GM23338 (cell line): ENCODE data around the gene FOXQ1.

Experiments used
- CREB1 ChIP-seq: fragments of 250-450 bp; sonication (Bioruptor Pico); IDR thresholded peaks from 2 replicates; pipeline ENCODE4 v1.5.0; 2020; ENCODE audit warnings: low read depth, mild to moderate bottlenecking, moderate library complexity
- EZH2 ChIP-seq: fragments of 200-600 bp; sonication (generic); IDR thresholded peaks from one replicate; pipeline ENCODE4 v1.8.0; 2017; ENCODE audit warnings: antibody characterized with exemption, mild to moderate bottlenecking, low read depth; ENCODE audit not compliant: unreplicated experiment
- EZH2phosphoT487 ChIP-seq: fragments of 200-600 bp; sonication (generic); IDR thresholded peaks from one replicate; pipeline ENCODE4 v1.8.1; 2018; ENCODE audit warnings: antibody characterized with exemption; ENCODE audit not compliant: unreplicated experiment
- JUNB ChIP-seq: IDR thresholded peaks from one replicate; pipeline ENCODE4 v1.6.1; 2016; ENCODE audit warnings: antibody characterized with exemption; ENCODE audit not compliant: unreplicated experiment
- POLR2AphosphoS5 ChIP-seq: IDR thresholded peaks from 2 replicates; pipeline ENCODE4 v1.6.1; 2016; ENCODE audit warnings: antibody characterized with exemption, low read depth
- ZNF114 ChIP-seq: fragments of 250-450 bp; sonication (Bioruptor Pico); IDR thresholded peaks from 2 replicates; pipeline ENCODE4 v1.5.0; 2020; ENCODE audit warnings: mild to moderate bottlenecking, moderate library complexity
- ZNF331 ChIP-seq: fragments of 250-450 bp; sonication (Bioruptor Pico); IDR thresholded peaks from 2 replicates; pipeline ENCODE4 v1.5.0; 2020; ENCODE audit warnings: low read depth, mild to moderate bottlenecking, moderate library complexity
- TF ChIP-seq, protein P1 (sequence below): IDR thresholded peaks from one replicate; pipeline ENCODE4 v1.6.1; 2018; ENCODE audit warnings: antibody characterized with exemption; ENCODE audit not compliant: unreplicated experiment
- TF ChIP-seq, protein P2 (sequence below), 2 experiments: fragments of 200-600 bp in 1 of 2; sonication (generic) in 1 of 2; conservative IDR thresholded peaks; 2 replicates each; pipeline versions ENCODE4 v1.5.1 to v1.6.1; 2016 to 2017; ENCODE audit warnings: antibody characterized with exemption in 2 of 2, low read depth in 2 of 2, mild to moderate bottlenecking in 2 of 2, moderate library complexity in 1 of 2
- TF ChIP-seq, protein P3 (sequence below): IDR thresholded peaks from 2 replicates; pipeline ENCODE4 v1.6.1; 2016; ENCODE audit warnings: antibody characterized with exemption

DNA sequence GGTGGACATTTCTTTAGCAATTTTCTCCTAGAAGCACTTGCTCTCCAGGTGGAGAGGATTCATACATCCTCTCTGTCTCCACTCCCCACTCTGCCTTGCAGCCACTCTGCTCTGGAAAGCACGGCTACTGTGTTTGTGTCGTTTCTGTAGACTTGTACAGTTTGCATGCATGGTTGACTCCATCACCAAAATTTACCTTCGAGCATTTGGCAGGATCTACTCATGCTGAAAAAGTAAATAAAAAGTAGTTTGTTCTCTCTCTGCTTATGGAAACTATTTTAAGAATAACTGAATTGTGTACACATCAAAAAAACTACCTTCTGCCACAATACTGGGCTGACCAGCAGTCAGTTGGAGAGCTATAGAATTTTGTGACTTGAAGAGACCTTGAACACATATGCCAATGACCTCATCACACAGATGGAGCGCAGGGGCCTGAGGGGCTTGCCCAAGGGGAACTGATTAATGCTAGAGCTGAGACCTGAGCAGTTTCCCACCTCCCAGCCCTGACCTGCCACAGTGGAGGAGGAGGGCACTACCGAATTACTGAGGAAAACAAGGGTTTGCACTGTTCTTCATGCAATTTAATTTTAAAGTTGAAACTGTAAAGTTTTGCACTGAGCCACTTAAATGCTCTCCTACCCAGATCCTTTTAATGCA lies 33.7 kb upstream of the FOXQ1 start:
- TF ChIP-seq EZH2phosphoT487 (no peak), EZH2 (no peak), POLR2AphosphoS5 (no peak), ZNF331 (no peak), JUNB (no peak), ZNF114 (no peak), CREB1 (CRISPR knock-in tag) (no peak)
- TF ChIP-seq, protein P1, sequence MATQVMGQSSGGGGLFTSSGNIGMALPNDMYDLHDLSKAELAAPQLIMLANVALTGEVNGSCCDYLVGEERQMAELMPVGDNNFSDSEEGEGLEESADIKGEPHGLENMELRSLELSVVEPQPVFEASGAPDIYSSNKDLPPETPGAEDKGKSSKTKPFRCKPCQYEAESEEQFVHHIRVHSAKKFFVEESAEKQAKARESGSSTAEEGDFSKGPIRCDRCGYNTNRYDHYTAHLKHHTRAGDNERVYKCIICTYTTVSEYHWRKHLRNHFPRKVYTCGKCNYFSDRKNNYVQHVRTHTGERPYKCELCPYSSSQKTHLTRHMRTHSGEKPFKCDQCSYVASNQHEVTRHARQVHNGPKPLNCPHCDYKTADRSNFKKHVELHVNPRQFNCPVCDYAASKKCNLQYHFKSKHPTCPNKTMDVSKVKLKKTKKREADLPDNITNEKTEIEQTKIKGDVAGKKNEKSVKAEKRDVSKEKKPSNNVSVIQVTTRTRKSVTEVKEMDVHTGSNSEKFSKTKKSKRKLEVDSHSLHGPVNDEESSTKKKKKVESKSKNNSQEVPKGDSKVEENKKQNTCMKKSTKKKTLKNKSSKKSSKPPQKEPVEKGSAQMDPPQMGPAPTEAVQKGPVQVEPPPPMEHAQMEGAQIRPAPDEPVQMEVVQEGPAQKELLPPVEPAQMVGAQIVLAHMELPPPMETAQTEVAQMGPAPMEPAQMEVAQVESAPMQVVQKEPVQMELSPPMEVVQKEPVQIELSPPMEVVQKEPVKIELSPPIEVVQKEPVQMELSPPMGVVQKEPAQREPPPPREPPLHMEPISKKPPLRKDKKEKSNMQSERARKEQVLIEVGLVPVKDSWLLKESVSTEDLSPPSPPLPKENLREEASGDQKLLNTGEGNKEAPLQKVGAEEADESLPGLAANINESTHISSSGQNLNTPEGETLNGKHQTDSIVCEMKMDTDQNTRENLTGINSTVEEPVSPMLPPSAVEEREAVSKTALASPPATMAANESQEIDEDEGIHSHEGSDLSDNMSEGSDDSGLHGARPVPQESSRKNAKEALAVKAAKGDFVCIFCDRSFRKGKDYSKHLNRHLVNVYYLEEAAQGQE, result no peak
- TF ChIP-seq, protein P2, sequence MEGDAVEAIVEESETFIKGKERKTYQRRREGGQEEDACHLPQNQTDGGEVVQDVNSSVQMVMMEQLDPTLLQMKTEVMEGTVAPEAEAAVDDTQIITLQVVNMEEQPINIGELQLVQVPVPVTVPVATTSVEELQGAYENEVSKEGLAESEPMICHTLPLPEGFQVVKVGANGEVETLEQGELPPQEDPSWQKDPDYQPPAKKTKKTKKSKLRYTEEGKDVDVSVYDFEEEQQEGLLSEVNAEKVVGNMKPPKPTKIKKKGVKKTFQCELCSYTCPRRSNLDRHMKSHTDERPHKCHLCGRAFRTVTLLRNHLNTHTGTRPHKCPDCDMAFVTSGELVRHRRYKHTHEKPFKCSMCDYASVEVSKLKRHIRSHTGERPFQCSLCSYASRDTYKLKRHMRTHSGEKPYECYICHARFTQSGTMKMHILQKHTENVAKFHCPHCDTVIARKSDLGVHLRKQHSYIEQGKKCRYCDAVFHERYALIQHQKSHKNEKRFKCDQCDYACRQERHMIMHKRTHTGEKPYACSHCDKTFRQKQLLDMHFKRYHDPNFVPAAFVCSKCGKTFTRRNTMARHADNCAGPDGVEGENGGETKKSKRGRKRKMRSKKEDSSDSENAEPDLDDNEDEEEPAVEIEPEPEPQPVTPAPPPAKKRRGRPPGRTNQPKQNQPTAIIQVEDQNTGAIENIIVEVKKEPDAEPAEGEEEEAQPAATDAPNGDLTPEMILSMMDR (conservative IDR thresholded peaks at IDR 0.05; ENCODE audit: low read depth in 2 of 2), result no peak
- TF ChIP-seq, protein P3, sequence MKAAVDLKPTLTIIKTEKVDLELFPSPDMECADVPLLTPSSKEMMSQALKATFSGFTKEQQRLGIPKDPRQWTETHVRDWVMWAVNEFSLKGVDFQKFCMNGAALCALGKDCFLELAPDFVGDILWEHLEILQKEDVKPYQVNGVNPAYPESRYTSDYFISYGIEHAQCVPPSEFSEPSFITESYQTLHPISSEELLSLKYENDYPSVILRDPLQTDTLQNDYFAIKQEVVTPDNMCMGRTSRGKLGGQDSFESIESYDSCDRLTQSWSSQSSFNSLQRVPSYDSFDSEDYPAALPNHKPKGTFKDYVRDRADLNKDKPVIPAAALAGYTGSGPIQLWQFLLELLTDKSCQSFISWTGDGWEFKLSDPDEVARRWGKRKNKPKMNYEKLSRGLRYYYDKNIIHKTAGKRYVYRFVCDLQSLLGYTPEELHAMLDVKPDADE, result no peak
